Embryonic facial prominence (tissue), 1 donor: ENCODE results near the gene HDHD2.
A peak's percentile ranks its signal among the peaks of the same experiment; 100 is the strongest.

ENCODE experiments used
- DNase-seq: peaks from one replicate; pipeline ENCODE4 v3.0.0-alpha.2; 2016; ENCODE audit errors: extremely low spot score

HDHD2 gene

DNA sequence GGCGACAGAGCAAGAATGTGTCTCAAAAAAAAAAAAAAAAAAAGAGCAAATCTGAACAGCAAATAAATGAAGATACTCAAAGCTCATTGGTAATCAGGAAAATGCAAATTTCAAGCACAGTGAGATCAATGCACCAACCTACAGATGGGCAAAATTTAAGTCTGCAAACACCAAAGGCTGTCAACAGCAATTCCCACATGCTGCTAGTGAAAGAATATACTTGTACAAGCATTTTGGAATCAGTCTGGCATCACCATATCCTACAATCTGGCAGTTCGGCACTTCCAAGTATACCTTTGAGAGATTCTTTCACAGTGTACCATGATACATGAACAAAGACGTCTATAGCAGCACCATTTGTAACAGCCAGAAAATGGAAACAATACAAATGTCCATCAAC is 4.1 kb downstream of the HDHD2 start:
- DNase-seq: no peak

DNA sequence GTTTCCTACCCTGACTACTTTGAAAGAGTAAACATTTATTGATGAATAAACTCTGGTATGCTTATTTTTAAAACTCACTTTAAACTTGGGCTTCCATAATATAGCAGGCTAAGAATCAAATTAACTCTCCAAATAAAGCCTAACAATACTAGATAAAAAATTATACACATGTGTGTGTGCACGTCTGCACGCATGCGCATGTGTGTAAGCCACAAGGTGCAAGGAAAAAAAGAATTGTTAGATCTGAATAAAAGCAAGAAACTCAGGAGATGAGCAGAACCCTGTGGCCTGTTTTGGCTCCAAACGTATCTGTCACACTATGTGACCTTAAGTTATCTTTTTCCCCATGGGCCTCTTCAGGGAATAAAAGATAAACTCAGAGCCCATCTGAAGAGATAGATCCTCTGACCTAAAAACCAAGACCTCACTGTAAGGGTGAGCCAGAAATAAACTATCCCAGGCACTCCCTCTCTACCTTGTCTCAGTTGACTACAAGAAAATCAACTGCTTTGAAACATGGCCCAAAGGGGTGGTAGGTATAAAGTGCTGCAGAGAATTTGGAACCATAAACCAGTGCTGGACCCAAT is 6.3 kb downstream of the HDHD2 start:
- DNase-seq: no peak

DNA sequence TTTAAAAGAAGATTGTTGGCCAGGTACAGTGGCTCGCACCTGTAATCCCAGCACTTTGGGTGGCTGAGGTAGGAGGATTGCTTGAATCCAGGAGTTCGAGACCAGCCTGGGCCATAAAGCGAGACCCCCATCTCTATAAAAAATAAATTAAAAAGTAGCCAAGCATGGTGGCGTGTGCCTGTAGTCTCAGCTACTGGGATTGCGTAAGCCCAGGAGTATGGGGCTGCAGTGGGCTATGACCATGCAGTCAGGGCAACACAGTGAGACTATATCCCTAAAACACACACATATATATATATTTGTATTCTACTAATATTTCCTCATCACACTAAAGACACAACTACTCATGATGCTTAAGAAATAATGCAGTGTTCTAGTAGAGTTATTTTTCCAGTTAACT is 7.1 kb downstream of the HDHD2 start:
- DNase-seq: no peak

DNA sequence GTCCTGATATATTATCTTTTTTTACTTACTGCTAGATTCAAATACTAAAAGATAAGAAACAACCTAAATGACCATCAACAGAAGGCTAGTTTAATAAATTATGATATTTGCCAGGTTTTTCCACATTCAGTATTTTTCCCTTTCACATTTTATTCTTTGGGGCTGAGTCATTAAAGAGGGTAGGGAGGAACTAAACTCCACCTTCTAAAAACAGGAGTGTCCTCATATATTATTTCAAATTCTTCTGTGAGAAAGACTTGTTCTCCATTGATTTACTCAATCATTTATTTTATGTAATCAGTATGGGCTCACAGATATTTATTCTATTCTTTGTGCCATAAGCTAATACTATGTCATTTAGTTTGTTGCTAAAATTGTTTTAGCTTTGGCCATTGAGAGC is 9.0 kb downstream of the HDHD2 start:
- DNase-seq: no peak

DNA sequence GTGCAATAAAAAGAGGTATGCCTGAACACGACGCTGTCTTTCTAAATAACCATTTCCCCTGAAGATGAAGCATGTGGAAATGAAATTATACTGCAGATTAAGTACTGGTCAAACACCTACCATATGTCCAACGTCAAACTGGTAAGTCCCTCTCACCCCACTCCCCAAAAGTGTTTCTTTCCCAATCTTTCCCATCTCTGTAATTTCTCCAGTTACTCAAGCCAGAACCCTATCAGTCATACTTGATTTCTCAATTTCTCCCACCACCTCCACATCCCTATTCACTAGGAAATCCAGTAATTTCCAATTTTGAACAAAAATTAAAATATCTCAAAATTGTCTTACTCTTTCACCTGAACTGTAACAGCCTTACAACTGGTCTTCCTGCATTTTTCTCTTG is 29.2 kb downstream of the HDHD2 start:
- no peak for DNase-seq

DNA sequence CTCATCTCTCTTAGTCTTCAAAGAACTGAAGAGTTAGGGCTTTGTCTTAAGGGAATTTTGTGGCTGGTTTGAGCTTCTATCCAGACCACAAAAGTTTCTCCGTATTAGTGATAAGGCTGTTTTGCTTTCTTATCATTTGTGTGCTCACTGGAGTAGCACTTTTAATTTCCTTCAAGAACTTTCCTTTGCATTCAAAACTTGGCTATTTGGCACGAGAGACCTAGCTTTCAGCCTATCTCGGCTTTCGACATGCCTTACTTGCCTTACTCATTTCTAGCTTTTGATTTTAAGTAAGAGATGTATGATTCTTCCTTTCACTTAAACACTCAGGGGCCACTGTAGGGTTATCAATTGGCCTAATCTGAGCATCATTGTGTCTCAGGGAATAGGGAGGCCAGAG is 29.9 kb downstream of the HDHD2 start:
- no peak for DNase-seq

DNA sequence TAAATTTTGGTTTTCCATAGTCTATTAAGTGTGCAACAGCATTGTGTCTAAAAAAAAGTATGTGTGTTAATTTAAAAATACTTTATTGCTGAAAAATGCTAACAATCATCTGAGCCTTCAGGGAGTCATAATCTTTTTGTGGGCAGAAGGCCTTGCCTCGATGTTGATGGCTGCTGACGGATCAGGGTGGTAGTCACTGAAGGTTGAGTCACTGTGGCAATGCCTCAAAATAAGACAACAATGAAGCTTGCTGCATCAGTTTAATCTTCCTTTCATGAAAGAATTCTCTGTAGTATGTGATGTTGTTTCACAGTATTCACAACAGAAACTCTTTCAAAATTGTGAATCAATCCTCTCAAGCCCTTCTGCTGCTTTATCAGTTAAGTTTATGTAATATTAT is 31.3 kb downstream of the HDHD2 start:
- no peak for DNase-seq

DNA sequence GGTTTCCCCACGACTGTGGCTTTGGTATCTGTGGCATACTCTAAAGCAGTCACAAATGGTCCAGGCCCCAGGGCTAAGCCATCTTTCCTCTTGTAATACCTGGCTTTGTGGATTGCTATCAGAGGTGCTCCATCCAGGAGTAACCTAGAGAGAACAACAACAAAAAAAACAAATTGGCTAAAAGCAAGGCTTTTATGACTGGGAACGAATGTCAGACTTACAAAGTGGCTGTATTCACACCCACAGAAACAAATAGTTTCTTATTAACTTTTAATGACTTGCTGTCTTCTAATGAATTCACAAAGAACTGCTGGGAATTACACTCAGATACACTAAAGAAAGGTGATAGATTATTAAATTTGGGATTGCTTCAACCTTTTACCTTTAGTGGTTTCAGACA is 35.1 kb downstream of the HDHD2 start:
- no peak for DNase-seq

DNA sequence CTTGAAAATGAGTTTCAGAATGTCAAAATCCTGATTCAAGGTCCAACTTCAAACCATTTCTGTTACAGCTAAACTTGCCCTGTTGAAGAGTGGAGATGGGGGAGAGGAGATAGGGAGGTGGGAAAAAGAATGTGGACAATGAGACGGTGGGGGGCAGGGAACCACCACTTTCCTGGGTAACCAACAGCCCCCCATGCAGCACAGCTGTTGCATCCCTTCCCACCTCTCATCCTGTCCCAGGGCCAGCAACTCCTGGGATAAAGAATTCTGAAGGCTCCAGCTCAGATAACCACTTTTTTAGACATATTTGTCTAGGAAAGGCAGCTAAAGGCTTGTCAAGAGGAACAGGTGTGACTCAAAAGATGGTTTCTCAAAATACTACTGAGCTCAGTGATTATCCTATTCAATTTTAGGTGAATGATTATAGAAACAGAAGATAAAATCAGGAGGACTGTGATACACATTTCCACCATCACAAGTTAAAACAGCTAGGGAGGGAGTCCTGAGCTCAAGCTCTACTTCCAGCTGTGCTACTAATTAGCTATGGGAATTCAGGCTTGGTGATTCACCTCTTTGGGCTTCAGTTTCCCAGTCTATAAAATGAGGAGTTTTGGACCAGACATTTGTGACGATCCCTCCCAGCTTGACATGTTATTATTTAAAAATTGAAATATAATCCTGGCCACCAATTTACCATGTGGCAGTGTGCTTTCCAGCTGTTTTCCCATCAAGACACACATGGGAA is 36.3 kb downstream of the HDHD2 start:
- DNase-seq: no peak

DNA sequence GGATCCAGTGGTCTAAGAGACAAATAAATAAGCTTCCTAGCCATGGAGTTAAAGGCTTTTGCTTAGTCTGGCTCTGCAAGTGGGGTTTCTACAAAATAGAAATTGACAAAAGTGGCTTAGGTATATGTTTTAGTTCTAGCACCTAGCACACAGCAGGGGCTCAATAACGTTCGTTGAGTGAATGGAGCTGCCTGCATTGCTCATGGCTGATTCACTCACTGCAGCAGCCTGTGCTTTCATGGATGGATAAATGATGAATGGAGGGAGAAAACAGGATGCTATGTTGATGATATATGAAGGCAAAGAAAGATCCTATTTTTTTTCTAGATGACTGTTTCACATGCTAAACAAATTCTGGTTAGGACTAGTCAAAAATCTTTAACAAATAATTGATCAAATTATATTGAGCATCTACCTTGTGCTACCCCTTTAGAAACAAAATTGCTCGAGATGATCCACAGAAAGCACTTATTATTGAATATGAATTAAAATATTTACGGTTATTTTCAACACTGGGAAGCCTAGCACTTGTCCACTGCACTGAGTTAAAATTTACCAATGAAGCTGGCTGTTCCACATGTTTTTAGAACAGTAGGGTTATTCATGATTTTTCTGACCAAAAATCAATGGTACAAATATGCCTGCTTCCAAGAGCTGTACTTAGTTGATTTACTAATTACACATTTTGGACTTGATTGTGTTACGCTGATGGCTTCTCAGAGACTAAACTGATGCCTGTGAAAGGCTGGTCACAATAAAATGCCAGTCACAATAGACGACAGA is 39.6 kb downstream of the HDHD2 start:
- no peak for DNase-seq

DNA sequence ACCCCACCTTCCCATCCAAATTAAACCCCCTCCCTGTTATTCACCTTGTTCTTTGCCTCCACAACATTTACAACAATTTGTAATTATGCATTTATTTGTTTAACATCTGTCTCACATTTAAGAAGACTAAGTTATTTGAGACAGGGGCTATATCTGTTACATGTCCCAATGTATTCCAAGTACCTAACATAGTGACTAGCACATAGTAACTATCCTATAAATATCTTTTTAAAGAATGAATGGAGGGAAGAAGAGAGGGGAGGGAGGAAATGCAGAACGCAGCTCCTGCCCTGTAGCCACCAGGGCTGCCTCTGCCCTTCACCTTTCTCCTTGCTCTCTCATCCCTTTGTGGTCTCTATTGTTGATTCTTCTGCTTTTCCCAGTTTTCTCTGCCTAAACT is 40.6 kb downstream of the HDHD2 start:
- no peak for DNase-seq

DNA sequence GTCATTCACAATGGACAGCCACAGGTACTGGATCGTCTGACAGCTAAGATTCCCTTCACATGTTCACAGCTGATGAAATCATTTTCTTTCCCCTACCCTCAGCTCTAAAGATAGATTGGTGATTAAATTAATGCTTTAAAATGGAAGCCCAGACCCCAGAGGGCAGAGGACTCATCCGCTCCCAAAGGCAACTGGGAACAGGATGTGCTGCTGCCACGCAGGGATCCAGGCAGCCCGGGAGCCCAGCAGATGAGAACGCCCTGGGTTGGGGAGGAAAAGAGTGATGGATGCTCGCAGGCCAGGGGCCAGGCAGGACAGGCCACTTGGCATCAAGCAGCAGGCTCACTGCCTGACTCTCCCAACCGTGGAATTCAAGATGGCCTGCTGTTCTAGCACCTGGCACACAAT is 41.3 kb downstream of the HDHD2 start:
- DNase-seq: no peak

DNA sequence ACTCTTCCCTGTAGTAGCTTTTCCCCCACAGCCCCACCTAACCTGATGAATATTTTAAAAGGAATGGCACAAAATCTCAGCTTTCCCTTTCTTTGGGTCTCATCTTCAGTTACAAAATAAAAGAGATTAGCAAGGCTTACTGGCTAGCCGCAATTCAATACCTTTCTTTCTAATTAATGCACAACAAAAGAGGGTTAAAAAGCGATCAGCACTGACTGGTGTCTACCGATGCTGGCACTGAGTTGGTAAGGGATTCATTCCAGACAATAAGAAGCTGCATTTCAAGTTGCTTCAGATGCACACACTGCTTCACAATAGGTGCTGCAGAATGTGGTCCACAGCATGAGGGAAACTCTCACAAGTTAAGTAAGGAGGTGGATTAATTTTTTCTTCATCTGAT is 41.9 kb downstream of the HDHD2 start:
- no peak for DNase-seq

DNA sequence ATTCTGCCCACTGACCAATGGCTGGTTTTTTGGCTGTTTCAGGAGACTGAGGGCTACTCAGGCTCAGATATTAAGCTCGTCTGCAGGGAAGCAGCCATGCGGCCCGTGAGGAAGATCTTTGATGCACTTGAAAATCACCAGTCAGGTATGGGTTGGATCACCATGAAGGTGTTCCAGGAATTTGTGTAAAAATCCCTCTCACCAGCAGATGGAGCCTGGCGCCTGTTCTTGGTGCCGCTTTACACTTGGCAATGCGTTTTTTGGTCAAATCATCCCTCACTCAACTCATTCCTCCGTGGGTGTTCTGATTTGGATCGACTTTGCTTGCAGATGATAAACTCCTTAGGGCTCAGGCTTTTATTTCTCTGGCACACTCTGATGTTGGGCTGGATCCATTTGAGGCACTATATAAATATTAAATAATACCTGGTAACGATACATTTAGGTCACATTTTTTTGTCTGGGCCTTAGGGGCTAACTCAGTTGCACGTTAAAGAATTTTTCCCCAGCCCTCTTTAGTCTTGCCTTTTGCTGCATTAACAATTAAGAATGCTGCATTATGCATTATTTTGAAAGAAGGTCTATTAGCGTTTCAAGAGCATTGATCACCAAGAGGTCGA is 50.0 kb downstream of the HDHD2 start:
- peak; percentile 21 for DNase-seq

DNA sequence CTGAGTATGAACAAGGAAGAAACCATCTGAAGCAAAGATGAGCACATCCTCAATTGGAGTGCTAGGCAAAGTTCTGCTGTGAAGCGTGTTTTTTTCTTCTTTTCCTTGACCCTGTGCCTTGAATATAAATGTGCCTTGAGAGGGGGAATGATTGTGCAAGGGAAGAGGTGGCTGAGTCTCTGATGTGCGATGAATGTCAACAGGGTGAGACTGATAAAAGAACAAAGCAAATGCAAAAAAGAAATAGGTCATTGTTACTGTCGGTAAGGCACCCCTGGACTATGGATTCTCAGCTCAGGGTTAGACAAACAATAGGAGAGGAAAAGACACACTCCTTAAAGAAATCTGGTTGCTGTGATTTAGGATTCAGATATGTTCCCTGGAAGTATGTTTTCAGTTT is 54.5 kb downstream of the HDHD2 start:
- no peak for DNase-seq

DNA sequence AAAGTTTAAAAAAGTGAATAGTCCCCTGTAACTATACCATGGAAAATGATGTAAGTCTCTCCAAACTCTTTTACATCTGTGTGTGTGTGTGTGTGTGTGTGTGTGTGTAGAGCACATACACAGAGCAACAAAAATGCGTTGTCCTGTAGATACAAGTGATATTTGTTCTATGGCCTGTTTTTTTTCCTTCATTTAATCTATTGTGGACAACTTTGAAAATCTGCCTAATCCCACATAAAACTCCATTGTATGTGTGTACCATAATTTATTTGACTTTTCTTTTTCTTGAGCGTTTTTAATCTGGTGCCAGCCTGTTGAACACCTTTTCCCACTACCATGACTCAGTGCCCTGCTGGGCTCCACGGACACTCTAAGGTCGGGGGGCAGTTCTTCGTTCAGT is 62.6 kb downstream of the HDHD2 start:
- DNase-seq: no peak

DNA sequence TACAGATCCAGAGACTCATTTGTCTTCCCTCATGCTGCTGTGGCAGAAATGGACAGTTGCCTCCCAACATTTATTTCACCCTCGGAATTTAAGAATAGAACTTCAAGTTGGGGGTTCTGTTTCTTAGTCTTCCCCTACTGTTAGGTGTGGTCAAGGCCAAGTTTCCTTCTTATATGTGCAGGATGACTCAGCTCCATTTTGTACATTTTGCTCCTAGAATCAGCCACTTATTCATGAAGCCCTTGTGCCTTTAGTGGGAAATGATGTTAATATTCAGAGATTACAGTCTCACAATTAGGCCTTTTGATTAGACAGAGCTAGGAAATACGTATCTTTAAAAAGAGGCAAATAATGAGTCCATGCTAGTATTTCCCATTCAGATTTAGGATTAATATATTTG is 68.7 kb downstream of the HDHD2 start:
- no peak for DNase-seq

DNA sequence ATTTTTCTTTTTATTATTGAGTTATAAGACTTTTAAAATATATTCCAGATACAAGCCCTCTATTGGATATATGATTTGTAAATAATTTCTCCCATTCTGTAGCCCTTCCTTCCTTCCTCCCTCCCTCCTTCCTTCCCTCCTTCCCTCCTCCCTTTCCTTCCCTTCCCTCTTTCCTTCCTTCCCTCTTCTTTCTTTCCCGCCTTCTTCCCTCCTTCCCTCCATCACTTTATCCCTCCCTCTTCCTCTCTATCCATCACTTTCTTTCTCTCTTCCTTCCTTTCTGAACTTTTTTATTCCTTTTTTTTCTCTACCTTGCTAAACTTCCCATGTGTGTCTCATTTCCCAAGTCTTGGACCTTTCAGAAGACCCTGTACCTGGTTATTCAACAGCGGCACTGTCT is 69.4 kb downstream of the HDHD2 start:
- DNase-seq: no peak

DNA sequence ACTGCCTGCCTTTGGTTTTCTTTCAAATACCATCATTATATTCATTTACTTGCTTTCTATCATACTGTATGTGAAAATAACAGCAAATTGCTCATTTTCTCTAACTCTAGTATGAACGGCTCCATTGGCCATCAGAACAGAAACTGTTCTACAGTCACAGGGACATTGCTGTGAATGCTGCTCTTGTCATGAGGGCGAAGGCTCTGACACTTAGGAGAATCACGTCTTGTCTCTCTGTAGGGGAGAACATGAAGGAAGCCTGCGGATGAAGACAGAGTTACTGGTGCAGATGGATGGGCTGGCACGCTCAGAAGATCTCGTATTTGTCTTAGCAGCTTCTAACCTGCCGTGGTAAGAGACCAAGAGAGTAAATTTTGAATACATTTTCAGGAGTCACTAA is 73.2 kb downstream of the HDHD2 start:
- DNase-seq: no peak

DNA sequence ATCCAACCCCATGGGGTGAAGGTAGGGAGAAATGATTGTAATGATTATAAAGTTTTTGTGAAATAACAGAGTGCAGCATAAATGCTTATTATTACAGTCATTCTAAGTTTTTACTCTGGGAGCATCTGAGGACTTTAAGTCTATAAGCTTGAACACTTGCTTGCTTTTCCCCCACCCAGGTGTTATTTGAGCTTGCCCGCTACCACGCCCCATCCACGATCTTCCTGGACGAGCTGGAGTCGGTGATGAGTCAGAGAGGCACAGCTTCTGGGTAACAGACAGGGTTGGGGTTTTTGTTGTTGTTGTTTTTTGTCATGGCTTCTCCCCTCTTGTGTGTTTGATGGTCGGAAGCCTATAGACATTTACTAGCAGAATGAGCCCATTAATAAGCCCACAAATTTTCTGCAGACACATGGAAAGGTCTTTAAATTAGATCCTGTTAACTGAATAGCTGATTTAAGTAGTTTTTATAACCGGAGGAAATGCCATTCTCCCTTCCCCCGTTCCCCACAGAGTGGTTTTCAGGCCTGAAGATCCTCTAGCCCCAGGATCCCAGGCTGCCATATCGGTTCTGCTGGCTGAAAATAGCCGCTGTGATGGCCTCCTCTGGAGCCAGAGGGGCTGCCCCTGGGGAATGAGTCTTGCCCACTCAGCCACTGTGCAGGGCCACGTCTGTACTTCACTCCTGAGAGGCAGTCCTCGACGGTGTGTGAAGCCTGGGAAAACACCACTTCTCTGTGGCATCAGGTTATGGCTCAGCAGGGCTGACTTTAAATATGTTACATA is 75.0 kb downstream of the HDHD2 start:
- DNase-seq: no peak

DNA sequence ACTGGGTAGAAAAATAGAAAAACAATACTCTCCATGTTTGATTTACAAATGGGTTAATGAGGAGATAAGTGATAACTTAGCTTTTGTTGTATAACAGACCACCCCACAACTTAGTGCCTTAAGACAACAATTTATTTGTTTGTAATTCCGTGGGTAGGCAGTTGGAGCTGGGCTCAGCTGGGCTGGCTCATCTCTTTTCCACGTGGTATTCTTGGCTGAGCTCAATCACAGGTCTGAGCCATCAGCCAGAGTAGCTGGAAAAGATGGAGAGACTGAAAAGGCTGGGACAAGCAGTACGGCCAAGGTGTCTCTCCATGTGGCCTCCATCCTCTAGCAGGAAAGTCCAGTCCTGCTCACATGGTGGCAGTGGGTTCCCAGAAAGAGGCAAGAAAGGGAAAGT is 82.7 kb downstream of the HDHD2 start:
- no peak for DNase-seq

DNA sequence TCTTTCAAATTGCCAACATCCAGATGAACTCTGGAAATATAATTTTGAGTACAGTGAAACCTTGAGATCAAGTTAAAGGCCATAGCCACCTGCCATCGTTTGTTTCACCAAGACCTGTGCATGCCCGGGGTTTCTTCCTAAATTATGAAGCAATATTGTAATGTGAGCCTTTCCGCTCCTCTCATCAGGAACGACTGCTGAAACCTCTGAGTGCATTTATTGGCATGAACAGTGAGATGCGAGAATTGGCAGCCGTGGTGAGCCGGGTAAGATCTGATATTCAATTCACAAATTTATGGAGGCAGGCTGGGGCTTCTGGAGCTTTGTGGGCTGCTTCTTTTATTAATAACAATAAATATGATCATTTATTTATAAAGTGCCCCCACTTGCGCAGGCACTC is 87.2 kb downstream of the HDHD2 start:
- DNase-seq: no peak
